GM19463 (cell line): ENCODE measurements around the gene LYRM1.
"Not testable (repeated sequence)": the region's sequence is repeated elsewhere in the genome, so short reads cannot be mapped to it uniquely, and the experiment has no call there.

Experiments used
- ATAC-seq: cut with Tn5 transposase; IDR thresholded peaks from one replicate; pipeline ENCODE4 v1.9.1; 2021; ENCODE audit warnings: mild to moderate bottlenecking, moderate library complexity; ENCODE audit not compliant: unreplicated experiment

LYRM1 gene, protein sequence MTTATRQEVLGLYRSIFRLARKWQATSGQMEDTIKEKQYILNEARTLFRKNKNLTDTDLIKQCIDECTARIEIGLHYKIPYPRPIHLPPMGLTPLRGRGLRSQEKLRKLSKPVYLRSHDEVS

DNA sequence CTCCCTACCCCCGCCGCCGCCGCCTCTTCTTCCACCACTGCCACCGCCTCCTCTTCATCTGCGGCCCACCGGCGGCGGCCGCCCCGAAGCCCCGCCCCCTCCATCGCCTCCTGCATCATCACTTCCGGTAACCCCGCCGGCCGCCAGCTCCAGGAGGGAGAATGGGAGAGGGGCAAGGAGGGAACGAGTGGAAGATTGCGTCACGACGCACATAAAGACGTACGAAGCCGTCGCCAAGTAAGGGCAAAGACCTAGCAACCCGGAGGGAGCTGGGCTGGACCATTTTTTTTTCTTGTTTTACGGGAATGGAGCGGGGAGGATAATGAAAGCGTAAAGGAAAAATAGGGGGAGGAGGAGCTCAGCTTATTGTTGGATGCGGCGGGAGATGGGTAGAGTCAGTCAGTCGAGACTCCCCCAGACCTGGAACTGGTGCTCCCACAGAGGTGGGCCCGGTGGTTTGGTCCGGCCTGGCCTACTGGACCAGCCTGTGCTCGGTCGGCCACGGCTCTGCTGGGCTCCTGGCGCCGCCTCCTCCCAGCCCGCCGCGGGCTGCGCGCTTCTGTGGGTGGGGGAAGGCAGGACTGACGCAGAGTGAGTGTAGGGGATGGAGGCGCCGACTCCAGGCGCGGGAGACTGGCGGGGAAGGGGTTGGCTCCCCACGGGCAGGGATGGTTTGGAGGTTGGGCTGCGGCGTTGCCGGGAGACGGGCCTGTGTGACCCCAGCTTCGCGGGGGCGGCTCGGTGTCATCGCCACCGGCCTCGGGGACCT, at the start of gene LYRM1, which contains the start of gene DCUN1D3:
TSS of gene LYRM1 (plus strand) at position 473 of the 769 bp plus-strand sequence. CDS start 14,785 bp downstream, outside the sequence.
TSS of gene DCUN1D3 (minus strand) at position 60 of the 769 bp plus-strand sequence. CDS start 37,820 bp downstream, outside the sequence.
- peak; percentile 76 for ATAC-seq

- no peak for ATAC-seq
Observed at GRCh38 chr16:20850981-20851380, 49.6 kb upstream of the LYRM1 start.

DNA sequence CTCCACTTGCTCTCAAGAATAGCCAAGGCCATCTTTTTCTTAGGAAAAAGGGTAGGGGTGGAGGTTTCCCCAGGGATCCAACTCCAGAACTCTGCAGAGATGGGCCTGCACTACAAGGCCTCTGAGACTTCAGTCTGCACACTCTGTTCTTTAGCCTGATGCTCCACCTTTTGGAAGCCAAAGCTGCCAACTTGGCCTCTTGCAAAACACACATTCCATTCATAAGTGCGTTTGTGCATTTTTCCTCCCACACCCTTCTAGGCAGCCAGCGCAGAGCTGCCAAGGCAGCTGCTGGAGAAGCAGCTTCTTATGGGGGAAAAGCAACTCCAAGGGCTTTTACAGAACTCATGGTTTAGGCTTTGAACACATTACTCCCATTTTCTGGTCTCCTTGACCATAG, 49.0 kb upstream of the LYRM1 start:
- ATAC-seq, result no peak

DNA sequence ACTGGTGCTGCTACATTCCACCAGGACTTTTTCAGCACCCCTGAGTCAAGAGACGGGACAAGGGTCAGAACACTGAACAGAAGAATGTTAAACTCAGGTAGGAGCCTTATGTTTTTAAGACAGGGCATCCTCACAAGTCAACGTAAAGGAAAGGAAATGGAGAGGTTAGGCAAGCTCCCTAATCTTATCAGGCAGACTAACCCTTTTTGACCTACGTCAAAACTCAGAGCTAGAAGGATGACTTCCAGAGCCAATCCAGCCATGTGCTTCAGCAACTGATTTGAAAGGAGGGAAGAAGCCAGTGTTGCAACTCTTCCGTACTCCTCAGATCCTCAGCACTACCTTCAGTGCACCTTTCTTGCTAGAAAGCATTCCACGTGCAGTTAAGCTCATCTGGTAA, 47.4 kb upstream of the LYRM1 start:
- no peak for ATAC-seq

DNA sequence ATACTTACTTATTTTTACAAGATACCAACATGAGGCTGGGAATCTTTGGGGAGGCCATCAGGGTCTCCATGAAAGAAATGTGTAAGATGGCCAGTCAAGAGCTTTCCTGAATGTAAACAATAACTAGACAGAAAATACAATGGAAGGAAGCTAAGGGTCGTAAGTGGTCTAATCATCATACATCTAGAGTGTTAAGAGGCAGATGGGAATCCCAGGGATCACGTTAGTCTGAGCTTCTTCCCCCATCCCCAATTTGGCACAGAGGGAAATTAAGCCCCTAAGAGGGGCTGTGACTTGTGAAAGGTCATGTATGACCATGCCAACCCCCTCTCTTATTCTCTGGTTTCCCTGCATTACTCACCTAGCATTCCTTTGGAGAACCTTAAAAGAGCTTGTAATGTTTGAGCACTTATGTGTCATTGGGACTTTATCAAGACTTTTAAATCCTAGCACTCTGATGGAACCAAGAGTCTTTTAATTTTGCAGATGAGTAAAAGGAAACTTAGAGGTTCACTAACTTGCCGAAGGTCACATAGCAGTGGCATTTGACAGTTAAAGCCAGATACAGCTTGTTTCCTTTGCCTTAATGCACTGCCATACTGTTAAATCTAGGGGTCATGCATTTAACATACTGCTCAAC, 46.5 kb upstream of the LYRM1 start:
- no peak for ATAC-seq

DNA sequence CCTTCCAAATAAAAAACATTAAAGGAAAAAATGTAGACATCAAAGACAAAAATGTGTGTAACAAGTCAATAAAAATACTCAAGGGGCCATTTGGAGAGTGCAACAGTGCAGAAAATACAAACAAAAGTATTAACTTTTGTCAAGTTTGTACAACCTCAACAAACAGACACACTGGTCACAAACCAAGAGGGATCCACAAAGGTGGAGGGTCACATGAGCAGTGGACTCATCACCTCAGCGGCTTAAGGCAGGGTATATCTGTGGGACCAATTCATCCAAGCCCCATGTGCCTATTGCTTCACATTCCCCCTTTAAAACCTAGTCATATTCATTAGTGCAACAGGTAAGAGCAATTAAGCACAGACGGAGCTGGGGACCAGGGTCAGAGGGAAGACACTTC, 45.6 kb upstream of the LYRM1 start:
- no peak for ATAC-seq

DNA sequence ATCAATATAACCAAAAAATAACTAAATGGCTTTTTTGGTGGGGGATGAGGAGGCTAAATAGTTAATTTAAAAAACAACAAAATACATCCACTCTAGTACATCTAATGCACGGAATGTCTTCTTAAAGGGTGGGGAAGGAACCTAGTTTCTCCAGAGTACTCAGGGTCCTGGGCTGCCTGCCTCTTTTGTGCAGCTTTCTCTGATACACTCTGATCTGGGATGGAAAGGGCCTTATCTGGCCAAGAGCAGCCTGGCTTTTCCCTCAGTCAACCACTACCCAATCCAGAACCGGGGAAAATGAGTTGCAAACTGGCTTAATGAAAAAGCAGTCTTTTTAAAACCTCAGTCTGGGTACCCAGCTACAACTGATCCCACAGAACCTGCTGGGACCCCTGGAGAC, 43.3 kb upstream of the LYRM1 start:
- no peak for ATAC-seq

- no peak for ATAC-seq
Observed at GRCh38 chr16:20859229-20859628, 41.3 kb upstream of the LYRM1 start.

- ATAC-seq, result no peak
Observed at GRCh38 chr16:20859699-20860098, 40.9 kb upstream of the LYRM1 start.

DNA sequence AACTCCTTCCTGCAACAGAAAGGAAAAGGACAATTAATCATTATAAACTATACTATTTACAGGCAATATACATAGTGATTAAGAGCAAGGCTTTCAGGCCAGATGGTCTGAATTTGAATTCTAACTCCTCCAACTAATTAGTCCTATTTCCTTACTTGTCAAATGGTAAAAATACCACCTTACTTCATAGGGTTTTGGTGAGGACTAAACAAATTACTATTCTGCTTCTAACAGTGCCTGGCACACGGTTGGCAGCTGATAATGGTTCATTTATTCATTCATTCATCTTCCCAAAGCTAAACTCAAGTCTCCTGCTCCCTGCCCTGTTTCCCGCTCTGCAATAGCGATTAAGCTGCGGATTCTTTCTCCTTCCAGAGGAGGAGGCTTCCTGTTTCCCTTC, 40.2 kb upstream of the LYRM1 start:
- no peak for ATAC-seq

DNA sequence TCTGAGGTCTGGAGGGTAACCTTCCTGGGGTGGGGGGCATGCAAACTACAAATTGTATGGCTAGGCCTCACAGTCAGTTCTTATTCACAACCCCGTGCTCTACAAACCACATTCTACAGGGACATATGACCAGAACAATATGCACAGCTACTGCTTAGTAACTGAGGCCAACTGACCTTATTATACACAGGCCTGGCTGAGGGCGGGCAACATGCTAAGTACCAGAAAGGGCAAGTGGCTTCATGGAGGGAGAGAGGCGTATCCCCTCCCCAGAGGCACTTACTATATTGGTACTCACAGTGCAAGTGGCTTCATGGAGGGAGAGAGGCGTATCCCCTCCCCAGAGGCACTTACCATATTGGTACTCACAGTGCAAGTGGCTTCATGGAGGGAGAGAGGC, 39.6 kb upstream of the LYRM1 start:
- not testable (repeated sequence) for ATAC-seq

- ATAC-seq, result no peak
Observed at GRCh38 chr16:20862162-20862960, 38.2 kb upstream of the LYRM1 start.

- ATAC-seq, result not testable (repeated sequence)
Observed at GRCh38 chr16:20864376-20864775, 36.2 kb upstream of the LYRM1 start.

DNA sequence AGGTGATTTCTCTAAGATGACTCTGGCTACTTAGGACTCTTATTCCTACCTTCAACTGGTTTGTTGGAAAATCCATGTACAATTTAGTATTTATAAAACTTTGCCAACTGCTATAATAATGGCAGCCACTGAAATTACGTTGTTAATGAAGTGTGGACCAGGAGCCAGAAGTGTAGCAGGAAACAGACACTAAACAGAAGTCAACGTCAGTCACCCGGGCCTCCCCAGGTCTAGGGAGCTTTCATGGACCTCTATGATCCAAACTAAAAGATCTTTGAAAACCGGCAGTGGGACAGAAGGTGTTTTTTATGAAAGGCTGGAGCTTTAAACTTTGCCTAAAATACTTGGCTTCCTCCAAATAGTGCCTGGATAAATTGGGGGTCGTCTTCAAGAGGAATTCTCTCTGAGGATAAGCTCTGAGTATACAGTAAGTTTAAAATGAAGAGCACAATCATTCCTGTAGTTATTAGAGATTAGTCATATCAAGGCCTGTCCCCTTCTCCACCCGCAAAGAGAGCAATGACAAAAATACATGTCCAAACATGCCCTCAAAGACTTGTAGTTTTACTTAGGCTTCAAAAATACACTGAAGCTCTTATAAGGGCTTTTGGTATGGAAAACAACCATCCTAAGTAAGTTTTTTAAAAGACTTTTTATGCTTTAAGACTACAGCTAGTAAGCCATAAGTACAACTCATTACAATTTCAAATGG, 35.0 kb upstream of the LYRM1 start:
- peak; percentile 78 for ATAC-seq

- ATAC-seq, result no peak
Observed at GRCh38 chr16:20866145-20866772, 34.3 kb upstream of the LYRM1 start.

GRCh38 chr16:20866801-20867200, 33.8 kb upstream of the LYRM1 start:
- ATAC-seq, result no peak

DNA sequence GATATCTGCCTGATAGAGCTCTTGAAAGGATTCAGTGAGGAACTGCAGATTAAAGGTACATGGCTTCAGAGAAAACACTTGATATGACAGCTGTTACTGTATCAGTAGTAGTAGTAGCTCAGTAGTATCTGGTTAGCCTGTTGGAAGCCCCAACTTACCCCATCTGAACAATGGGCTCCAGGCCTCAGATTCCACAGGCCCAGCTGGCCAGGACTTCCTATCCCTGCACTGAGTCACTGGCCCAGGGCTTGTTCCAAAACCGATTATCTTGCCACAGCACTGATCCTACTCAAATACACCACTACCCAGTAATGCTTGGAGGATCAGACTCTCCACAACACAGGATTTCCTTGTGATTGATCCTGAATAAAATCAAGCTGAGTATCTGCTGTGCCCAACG, 33.0 kb upstream of the LYRM1 start:
- ATAC-seq, result no peak

GRCh38 chr16:20868890-20869289, 31.7 kb upstream of the LYRM1 start:
- ATAC-seq, result no peak

DNA sequence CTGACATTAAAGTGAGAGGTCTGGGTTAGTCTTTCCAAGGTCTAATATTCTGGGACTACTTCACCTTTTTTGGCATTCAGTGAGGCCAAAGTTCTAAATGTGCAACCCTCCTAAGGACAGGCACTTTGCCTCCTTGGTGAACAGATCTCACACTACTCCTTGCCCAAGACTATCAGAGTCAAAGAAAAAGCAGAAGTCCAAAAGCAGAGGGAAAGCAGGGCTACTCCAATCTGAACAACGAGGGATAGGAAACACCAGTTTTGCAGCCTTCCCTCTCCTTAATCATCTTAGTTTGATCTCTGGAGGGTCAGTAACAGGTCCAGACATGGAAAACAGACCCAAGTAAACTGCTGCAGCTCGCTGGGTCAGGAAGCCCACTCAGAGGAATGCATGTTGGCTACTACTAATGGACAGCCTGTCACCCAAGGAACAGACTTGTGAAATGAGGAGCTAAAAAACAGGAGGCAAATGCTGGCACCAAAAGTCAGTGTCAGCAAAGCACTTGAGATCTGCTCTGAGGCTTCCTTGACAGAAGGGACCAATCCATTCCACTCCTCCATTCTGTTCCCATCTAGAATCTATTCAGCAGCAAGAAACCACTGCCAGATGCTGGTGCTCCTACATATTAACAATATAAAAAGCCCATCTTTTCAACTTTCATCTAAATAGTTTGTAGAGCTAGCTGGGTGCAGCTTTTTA, 30.3 kb upstream of the LYRM1 start:
- ATAC-seq, result no peak

- no peak for ATAC-seq
Observed at GRCh38 chr16:20871258-20871657, 29.3 kb upstream of the LYRM1 start.
